ENCODE results near the gene SSBP4.

SSBP4 gene

GRCh38 chr19:18473706-18474087, 54.5 kb downstream of the SSBP4 start:
- TF ChIP-seq POLR2AphosphoS5 (IDR thresholded peaks at IDR 0.05; ENCODE audit: low read depth, low read length) (no peak), REST (IDR thresholded peaks at IDR 0.05; ENCODE audit: insufficient read depth in 1 of 2, low read depth in 2 of 2, low read length in 2 of 2) (no peak), SIN3A (IDR thresholded peaks at IDR 0.05; ENCODE audit: borderline replicate concordance, insufficient read depth, low read length) (no peak), FOXP2 (optimal IDR thresholded peaks at IDR 0.05; ENCODE audit: borderline replicate concordance, extremely low read depth, extremely low read length, insufficient read depth) (no peak), TAF1 (IDR thresholded peaks at IDR 0.05; ENCODE audit: borderline replicate concordance, insufficient read depth, low read length) (no peak)

GRCh38 chr19:18474366-18474887, 55.2 kb downstream of the SSBP4 start:
- TF ChIP-seq REST (IDR thresholded peaks at IDR 0.05; ENCODE audit: insufficient read depth in 1 of 2, low read depth in 2 of 2, low read length in 2 of 2): no peak
- no peak for TF ChIP-seq TAF1 (IDR thresholded peaks at IDR 0.05; ENCODE audit: borderline replicate concordance, insufficient read depth, low read length)
- no peak for TF ChIP-seq SIN3A (IDR thresholded peaks at IDR 0.05; ENCODE audit: borderline replicate concordance, insufficient read depth, low read length)
- TF ChIP-seq POLR2AphosphoS5 (IDR thresholded peaks at IDR 0.05; ENCODE audit: low read depth, low read length): no peak
- TF ChIP-seq FOXP2 (optimal IDR thresholded peaks at IDR 0.05; ENCODE audit: borderline replicate concordance, extremely low read depth, extremely low read length, insufficient read depth): no peak

- no peak for TF ChIP-seq TAF1 (IDR thresholded peaks at IDR 0.05; ENCODE audit: borderline replicate concordance, insufficient read depth, low read length)
- no peak for TF ChIP-seq SIN3A (IDR thresholded peaks at IDR 0.05; ENCODE audit: borderline replicate concordance, insufficient read depth, low read length)
These were observed 55.8 kb downstream of the SSBP4 start for GRCh38 chr19:18475004-18475453.

- no peak for TF ChIP-seq TAF1 (IDR thresholded peaks at IDR 0.05; ENCODE audit: borderline replicate concordance, insufficient read depth, low read length)
These were observed 56.6 kb downstream of the SSBP4 start for GRCh38 chr19:18475762-18476331.

- no peak for TF ChIP-seq TAF1 (IDR thresholded peaks at IDR 0.05; ENCODE audit: borderline replicate concordance, insufficient read depth, low read length)
- no peak for TF ChIP-seq POLR2AphosphoS5 (IDR thresholded peaks at IDR 0.05; ENCODE audit: low read depth, low read length)
- TF ChIP-seq FOXP2 (optimal IDR thresholded peaks at IDR 0.05; ENCODE audit: borderline replicate concordance, extremely low read depth, extremely low read length, insufficient read depth): no peak
- TF ChIP-seq SIN3A (IDR thresholded peaks at IDR 0.05; ENCODE audit: borderline replicate concordance, insufficient read depth, low read length): no peak
- TF ChIP-seq REST (IDR thresholded peaks at IDR 0.05; ENCODE audit: insufficient read depth in 1 of 2, low read depth in 2 of 2, low read length in 2 of 2): no peak
These were observed 57.4 kb downstream of the SSBP4 start for GRCh38 chr19:18476507-18477041.

- TF ChIP-seq FOXP2 (optimal IDR thresholded peaks at IDR 0.05; ENCODE audit: borderline replicate concordance, extremely low read depth, extremely low read length, insufficient read depth): no peak
- TF ChIP-seq REST (IDR thresholded peaks at IDR 0.05; ENCODE audit: insufficient read depth in 1 of 2, low read depth in 2 of 2, low read length in 2 of 2): no peak
- no peak for TF ChIP-seq TAF1 (IDR thresholded peaks at IDR 0.05; ENCODE audit: borderline replicate concordance, insufficient read depth, low read length)
- no peak for TF ChIP-seq POLR2AphosphoS5 (IDR thresholded peaks at IDR 0.05; ENCODE audit: low read depth, low read length)
- no peak for TF ChIP-seq SIN3A (IDR thresholded peaks at IDR 0.05; ENCODE audit: borderline replicate concordance, insufficient read depth, low read length)
These were observed 58.0 kb downstream of the SSBP4 start for GRCh38 chr19:18477042-18477779.

Measured in PFSK-1 (cell line).